GM12873 (cell line): ENCODE data around the gene PRODH.

Experiments used
- TF ChIP-seq, protein P1 (sequence below): IDR thresholded peaks from 2 replicates; pipeline ENCODE4 v1.5.1; 2012; ENCODE audit warnings: low read depth, mild to moderate bottlenecking, moderate library complexity, low read length, control low read depth; ENCODE audit not compliant: insufficient read depth; ENCODE audit errors: missing control alignments

Gene PRODH

DNA sequence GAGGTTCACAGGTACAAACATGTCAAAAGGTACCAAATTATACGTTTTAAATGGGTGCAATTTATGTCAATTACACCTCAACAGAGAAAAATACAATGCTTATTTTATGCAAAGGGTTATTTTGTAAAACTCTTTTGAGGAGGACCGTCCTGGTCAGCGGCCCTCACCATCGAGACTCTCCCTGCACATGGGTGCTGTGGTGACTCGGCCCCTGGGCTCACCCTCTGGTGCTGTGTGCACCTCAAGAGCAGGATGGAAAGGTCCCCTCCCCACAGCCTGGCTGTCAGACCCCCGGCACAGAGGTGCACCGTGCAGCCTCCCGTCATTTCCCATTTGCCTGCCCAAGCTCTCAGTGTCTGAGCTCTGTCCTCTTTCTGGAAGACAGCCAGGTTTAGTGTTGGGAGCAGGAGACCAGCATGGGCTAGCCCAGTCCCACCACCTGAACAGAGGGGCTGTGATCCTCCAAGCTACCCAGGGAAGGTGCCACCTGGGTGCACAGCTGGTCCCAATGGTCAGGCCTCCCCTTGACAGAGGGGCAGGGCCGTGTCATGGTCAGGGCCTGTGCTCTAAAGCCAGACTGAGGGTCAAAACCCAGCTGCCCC is 41.8 kb upstream of the PRODH start:
- TF ChIP-seq, protein P1, sequence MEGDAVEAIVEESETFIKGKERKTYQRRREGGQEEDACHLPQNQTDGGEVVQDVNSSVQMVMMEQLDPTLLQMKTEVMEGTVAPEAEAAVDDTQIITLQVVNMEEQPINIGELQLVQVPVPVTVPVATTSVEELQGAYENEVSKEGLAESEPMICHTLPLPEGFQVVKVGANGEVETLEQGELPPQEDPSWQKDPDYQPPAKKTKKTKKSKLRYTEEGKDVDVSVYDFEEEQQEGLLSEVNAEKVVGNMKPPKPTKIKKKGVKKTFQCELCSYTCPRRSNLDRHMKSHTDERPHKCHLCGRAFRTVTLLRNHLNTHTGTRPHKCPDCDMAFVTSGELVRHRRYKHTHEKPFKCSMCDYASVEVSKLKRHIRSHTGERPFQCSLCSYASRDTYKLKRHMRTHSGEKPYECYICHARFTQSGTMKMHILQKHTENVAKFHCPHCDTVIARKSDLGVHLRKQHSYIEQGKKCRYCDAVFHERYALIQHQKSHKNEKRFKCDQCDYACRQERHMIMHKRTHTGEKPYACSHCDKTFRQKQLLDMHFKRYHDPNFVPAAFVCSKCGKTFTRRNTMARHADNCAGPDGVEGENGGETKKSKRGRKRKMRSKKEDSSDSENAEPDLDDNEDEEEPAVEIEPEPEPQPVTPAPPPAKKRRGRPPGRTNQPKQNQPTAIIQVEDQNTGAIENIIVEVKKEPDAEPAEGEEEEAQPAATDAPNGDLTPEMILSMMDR, result no peak

DNA sequence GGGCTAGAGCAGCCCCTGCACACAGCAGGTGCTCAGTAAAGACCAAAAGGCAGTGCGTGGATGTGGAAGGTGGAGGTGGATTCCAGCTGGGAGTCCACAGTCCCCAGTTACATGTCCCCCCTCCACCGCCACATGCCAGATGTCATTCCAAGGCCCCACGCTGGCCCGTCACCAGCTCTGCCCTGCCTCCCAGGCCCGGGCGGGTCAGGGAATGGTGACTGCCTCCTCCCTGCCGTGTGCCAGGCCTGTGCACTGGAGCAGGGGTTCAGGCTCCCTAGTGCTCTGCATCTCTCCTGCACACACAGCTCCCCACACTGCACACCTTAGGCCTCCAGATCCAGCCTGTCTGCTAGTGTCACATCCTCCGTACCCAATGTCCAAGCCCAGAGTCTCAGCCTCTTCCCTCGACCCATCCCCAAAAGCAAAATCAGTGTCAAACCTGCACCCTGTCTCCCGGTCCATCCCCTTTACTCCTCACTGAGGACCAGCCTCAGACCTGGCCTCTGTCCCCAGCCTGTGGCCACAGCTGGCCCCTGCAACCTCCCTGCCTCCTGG is 40.2 kb upstream of the PRODH start:
- TF ChIP-seq, protein P1, result no peak

DNA sequence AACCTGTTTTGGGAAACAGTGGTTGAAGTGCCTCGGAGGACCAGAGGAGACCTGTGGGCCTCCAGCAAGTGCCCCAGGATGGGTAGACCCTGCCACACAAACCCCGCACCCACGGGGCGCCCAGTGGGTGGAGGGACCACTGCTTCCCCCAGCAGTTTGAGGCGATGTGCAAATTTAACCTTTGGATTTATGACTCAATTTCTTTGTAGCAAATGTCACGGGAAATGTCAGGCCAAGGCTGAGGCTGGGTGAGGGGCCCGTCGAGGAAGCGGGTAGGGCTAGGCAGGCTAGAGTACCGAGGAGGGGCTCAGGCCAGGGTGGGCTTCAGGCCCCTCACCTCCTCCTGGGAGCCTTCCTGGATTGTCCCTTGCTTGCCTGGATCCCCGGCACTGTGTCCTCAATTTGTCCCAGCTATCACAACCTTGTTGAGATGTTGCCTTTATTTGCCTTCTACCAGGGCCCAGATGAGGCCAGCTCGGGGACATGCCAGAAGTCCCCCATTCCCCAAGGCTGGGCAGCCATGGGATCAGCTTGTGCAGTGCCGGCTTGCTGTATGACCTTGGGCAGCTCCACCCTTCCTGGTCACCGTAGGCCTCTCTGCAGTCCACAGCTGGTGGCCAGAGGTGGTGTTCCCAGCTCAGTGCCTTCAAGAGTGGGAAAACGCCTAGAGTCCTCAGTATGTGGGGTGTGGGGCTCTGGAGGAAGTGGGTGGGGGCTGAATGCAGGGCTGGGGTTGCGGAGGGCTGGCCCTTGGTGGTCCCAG is 39.5 kb upstream of the PRODH start:
- TF ChIP-seq, protein P1, result no peak

GRCh38 chr22:18974477-18975180 is 38.5 kb upstream of the PRODH start:
- TF ChIP-seq, protein P1, result no peak

DNA sequence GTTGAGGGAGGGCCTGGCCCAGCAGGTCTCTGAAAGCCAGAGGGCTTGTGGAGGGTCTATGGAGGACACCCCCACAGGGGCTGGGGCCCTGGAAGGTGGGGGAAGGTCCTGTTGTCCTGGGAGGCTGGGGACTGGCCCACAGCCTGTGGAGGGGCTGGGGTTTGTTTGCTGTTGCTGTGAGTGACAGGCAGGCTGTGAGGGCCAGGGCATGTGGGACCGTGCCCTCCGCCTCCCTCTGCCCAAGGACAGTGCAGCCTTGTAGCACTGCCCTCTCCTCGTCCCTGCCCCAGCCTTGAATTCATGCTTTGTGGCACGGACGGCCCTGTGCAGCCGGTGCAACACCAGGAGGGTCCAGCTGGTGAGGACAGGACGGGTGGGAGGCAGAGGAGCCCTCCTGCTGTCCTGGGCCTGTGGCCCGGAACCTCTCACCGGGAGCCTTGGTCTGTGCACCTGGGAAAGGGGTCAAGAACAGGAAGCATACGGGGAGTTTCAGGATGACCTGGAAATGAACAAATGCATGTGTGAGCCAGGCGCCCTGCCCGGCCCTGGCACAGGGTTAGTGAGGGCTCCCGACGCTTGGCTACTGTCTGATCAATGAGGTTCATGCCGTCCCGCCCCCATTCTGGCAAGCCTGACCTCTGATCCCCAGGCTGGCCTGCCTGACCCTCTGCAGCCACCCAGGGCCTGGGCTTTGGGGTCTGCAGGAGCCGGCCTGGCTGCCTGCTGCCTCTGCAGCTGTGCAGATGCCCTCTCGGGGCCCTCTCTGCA is 37.4 kb upstream of the PRODH start:
- TF ChIP-seq, protein P1, result no peak

DNA sequence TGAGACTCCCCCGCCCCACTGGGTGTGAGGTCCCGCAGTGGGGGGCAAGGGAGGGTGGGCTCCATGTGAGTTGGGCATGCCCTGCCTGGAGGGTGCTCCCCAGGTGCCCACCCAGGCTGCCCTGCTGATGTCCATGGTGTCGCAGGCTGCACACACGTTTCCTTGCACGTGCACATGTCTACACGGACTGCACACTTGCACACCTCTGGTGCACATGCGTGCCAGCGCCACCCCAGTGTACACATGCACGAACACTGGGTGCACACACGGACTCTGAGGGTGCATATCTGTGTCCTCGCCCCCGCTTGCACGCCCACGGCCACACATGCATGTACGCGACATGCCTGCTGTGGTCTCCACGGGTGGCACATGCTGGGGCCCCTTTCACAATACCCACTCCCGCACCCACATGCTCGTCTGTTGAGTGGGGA is 35.2 kb upstream of the PRODH start:
- TF ChIP-seq, protein P1, result no peak
